ENCODE measurements around the gene C1orf21. TPM values are rescaled to one million over a fixed set of nuclear protein-coding genes. Genes with fewer than 3 reads are reported as not detected.

C1orf21 gene
- total RNA-seq, 1 donor from 2014 or later = 0.09 TPM

DNA sequence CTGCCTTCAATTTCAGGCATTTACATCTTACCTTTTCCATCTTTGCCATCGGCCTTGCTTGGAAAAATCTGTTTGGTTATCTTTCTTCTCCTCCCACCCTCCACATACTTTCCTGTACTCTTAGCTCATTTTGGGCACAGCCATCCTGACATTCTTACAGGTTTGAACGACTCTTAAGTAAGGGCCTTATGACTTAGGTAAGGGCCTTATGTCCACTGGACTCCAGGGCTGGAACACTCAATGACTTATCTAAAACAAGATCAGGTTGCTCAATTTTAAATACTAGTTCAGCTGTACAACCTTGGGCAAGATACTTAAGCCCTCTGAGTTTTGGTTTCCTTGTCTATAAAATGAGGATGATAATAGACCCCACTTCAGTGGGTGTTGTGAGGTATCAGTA, 40.9 kb downstream of the C1orf21 start:
- H3K4me1 Mint-ChIP-seq = no peaks in the 10 kb centered on the region
- H3K9me3 Mint-ChIP-seq = no peaks in the 10 kb centered on the region
- no peak for ATAC-seq (ENCODE audit: low read depth)
- no peak overlapping the region for H3K4me3 Mint-ChIP-seq
- ChIA-PET POLR2A (no interaction called here), CTCF (no interaction called here)
- TF ChIP-seq, protein P1, sequence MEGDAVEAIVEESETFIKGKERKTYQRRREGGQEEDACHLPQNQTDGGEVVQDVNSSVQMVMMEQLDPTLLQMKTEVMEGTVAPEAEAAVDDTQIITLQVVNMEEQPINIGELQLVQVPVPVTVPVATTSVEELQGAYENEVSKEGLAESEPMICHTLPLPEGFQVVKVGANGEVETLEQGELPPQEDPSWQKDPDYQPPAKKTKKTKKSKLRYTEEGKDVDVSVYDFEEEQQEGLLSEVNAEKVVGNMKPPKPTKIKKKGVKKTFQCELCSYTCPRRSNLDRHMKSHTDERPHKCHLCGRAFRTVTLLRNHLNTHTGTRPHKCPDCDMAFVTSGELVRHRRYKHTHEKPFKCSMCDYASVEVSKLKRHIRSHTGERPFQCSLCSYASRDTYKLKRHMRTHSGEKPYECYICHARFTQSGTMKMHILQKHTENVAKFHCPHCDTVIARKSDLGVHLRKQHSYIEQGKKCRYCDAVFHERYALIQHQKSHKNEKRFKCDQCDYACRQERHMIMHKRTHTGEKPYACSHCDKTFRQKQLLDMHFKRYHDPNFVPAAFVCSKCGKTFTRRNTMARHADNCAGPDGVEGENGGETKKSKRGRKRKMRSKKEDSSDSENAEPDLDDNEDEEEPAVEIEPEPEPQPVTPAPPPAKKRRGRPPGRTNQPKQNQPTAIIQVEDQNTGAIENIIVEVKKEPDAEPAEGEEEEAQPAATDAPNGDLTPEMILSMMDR (IDR thresholded peaks at IDR 0.05) = no peak
- no peaks in the 10 kb centered on the region for H3K36me3 Mint-ChIP-seq (ENCODE audit: low read depth)
- peaks cover 2% of the 10 kb centered on the region for H3K27me3 Mint-ChIP-seq
- DNase-seq = no peak
- H3K27ac Mint-ChIP-seq = no peak overlapping the region
- intact Hi-C loops (cut with micrococcal nuclease) = no loop called here

DNA sequence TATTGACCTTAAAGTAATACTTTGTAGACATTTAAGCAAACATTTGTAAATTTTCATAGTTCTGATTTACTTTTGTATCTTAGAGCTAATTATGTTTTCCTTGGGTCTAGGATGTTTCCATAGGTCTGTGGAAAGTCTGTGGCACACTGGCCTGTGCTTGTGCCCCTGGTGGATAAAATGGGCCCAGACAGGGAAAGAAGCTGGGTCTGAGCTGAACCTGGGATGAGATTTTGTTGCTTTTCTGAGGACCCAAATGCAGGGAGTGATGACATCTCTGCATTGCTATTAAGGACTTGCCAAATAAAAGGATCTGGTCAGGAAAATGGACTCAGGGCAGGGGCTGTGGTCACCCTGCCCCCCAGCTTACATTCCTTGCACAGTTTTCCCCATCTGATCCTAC, 41.8 kb downstream of the C1orf21 start:
- ChIA-PET CTCF (no interaction called here), POLR2A (no interaction called here)
- Mint-ChIP-seq H3K9me3 (no peaks in the 10 kb centered on the region), H3K27me3 (peaks cover 2% of the 10 kb centered on the region), H3K4me1 (no peaks in the 10 kb centered on the region), H3K27ac (no peak overlapping the region), H3K4me3 (no peak overlapping the region), H3K36me3 (ENCODE audit: low read depth) (no peaks in the 10 kb centered on the region)
- ATAC-seq (ENCODE audit: low read depth) (no peak), DNase-seq (no peak)
- TF ChIP-seq, protein P1 (IDR thresholded peaks at IDR 0.05) = no peak
- intact Hi-C loops (cut with micrococcal nuclease) = no loop called here

DNA sequence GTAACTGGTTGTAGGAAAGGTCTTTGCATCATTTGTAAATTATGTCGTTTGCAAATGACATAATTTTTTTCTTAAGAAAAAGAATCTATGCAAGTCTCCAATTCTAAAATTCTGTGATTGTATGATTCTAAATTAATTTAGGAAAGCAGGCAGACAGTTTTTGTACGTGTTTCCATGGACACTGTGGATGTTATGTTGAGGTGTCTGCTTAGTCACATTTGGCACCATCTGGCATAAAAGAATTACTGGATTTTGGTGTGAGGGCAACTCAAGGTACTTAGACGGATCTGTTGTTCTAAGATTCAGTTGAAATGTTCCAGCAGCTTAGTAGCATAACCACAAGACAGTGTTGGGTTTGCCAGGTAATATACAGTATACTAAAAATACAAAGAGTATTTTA, 42.5 kb downstream of the C1orf21 start:
- POLR2A ChIA-PET = no interaction called here
- TF ChIP-seq, protein P1 (IDR thresholded peaks at IDR 0.05) = no peak
- intact Hi-C loops (cut with micrococcal nuclease) = no loop called here
- CTCF ChIA-PET = no interaction called here
- H3K27me3 Mint-ChIP-seq = peaks cover 2% of the 10 kb centered on the region
- H3K4me3 Mint-ChIP-seq = no peak overlapping the region
- no peaks in the 10 kb centered on the region for H3K36me3 Mint-ChIP-seq (ENCODE audit: low read depth)
- H3K27ac Mint-ChIP-seq = no peak overlapping the region
- H3K4me1 Mint-ChIP-seq = no peaks in the 10 kb centered on the region
- ATAC-seq (ENCODE audit: low read depth) (no peak), DNase-seq (no peak)
- no peaks in the 10 kb centered on the region for H3K9me3 Mint-ChIP-seq

DNA sequence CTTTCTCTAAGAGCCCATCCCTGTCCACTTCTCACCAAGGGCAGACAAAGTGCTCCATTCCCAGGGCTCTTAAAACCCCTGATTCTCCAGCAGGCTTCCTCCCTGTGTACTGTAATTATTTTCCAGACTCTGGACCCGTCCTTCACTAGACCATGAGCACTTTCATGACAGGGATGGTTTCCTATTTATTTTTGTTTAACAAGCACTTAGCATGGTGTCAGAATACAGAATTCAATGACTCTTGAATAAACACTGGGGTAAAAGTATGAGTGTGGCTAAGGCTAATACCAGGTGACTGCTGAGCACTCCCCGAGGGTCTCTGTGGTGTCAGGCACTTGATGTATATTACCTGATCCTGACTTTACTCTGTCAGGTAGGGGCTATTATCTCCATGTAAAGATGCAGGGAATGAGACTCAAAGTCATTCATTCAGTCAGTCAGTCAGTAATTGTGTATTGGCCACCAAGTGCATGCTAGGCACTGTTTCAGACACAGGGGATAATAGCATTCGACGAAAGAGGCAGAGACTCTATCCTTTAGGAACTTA, 47.2 kb downstream of the C1orf21 start:
- CTCF ChIA-PET = no interaction called here
- H3K36me3 Mint-ChIP-seq (ENCODE audit: low read depth) = no peaks in the 10 kb centered on the region
- no peak for DNase-seq
- H3K9me3 Mint-ChIP-seq = no peaks in the 10 kb centered on the region
- H3K4me1 Mint-ChIP-seq = no peaks in the 10 kb centered on the region
- no peak overlapping the region for H3K4me3 Mint-ChIP-seq
- TF ChIP-seq, protein P1 (IDR thresholded peaks at IDR 0.05) = no peak
- no peak for ATAC-seq (ENCODE audit: low read depth)
- intact Hi-C loops (cut with micrococcal nuclease) = no loop called here
- no peaks in the 10 kb centered on the region for H3K27me3 Mint-ChIP-seq
- H3K27ac Mint-ChIP-seq = no peak overlapping the region
- POLR2A ChIA-PET = no interaction called here

DNA sequence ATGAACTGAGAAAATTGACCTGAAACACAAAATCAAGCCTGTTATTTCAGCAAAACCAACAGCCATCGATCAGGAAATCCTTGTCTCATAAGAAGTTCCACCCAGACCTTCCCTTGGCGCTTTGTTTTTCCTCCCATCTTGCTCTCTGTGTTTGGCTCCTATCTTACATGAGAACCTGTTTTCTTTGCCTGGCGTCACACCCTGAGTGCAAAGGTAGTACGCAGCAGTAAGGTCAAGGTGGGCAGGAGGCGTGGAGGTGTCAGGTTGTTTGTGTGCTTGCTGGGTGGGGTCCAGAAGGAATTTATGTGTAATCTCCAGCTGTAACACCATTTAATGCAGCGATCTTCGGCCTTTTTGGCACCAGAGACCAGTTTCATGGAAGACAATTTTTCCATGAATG, 50.5 kb downstream of the C1orf21 start:
- no peak for DNase-seq
- intact Hi-C loops (cut with micrococcal nuclease) = no loop called here
- TF ChIP-seq, protein P1 (IDR thresholded peaks at IDR 0.05) = no peak
- H3K27me3 Mint-ChIP-seq = no peaks in the 10 kb centered on the region
- H3K4me1 Mint-ChIP-seq = no peaks in the 10 kb centered on the region
- no peaks in the 10 kb centered on the region for H3K36me3 Mint-ChIP-seq (ENCODE audit: low read depth)
- no peaks in the 10 kb centered on the region for H3K9me3 Mint-ChIP-seq
- no peak overlapping the region for H3K4me3 Mint-ChIP-seq
- ChIA-PET POLR2A (no interaction called here), CTCF (no interaction called here)
- ATAC-seq (ENCODE audit: low read depth) = no peak
- no peak overlapping the region for H3K27ac Mint-ChIP-seq
